Measurements from ENCODE around the gene KCNJ15. TPM values are rescaled to one million over a fixed set of nuclear protein-coding genes. Genes with fewer than 3 reads are reported as not detected.

KCNJ15 gene
- total RNA-seq, 1 donor from 2014 or later, result 2.1 TPM

- DNase-seq (ENCODE audit: low read depth) (peak; percentile 86), FAIRE-seq (no peak)
- Histone ChIP-seq H3K36me3 (ENCODE audit: control insufficient read depth, insufficient read depth, low read length) (peaks cover 7% of the 10 kb centered on the region), H3K27me3 (ENCODE audit: control insufficient read depth, insufficient read depth, low read length) (no peaks in the 10 kb centered on the region), H3K4me3 (ENCODE audit: low read depth, low read length) (no peak overlapping the region)
- TF ChIP-seq CTCF (IDR thresholded peaks at IDR 0.05; ENCODE audit: insufficient read depth, low read length, severe bottlenecking), result no peak
Measured at GRCh38 chr21:38303300-38303699, 46.5 kb downstream of the KCNJ15 start.

GRCh38 chr21:38306433-38307141 is 49.8 kb downstream of the KCNJ15 start:
- Histone ChIP-seq H3K36me3 (ENCODE audit: control insufficient read depth, insufficient read depth, low read length) (no peaks in the 10 kb centered on the region), H3K4me3 (ENCODE audit: low read depth, low read length) (no peak overlapping the region), H3K27me3 (ENCODE audit: control insufficient read depth, insufficient read depth, low read length) (no peaks in the 10 kb centered on the region)
- peak; percentile 89 for DNase-seq (ENCODE audit: low read depth)
- TF ChIP-seq CTCF (IDR thresholded peaks at IDR 0.05; ENCODE audit: insufficient read depth, low read length, severe bottlenecking), result no peak
- no peak for FAIRE-seq

- H3K27me3 ChIP-seq (ENCODE audit: control insufficient read depth, insufficient read depth, low read length), result no peaks in the 10 kb centered on the region
- no peak for TF ChIP-seq CTCF (IDR thresholded peaks at IDR 0.05; ENCODE audit: insufficient read depth, low read length, severe bottlenecking)
- FAIRE-seq, result no peak
- H3K36me3 ChIP-seq (ENCODE audit: control insufficient read depth, insufficient read depth, low read length), result no peaks in the 10 kb centered on the region
- H3K4me3 ChIP-seq (ENCODE audit: low read depth, low read length), result no peak overlapping the region
- DNase-seq (ENCODE audit: low read depth), result no peak
Measured at GRCh38 chr21:38307771-38308531, 51.2 kb downstream of the KCNJ15 start.

- no peak overlapping the region for H3K4me3 ChIP-seq (ENCODE audit: low read depth, low read length)
- no peaks in the 10 kb centered on the region for H3K36me3 ChIP-seq (ENCODE audit: control insufficient read depth, insufficient read depth, low read length)
- DNase-seq (ENCODE audit: low read depth), result no peak
- no peaks in the 10 kb centered on the region for H3K27me3 ChIP-seq (ENCODE audit: control insufficient read depth, insufficient read depth, low read length)
- no peak for TF ChIP-seq CTCF (IDR thresholded peaks at IDR 0.05; ENCODE audit: insufficient read depth, low read length, severe bottlenecking)
- FAIRE-seq, result no peak
Measured at GRCh38 chr21:38308532-38309119, 51.8 kb downstream of the KCNJ15 start.

GRCh38 chr21:38310646-38311485 is 54.1 kb downstream of the KCNJ15 start:
- TF ChIP-seq CTCF (IDR thresholded peaks at IDR 0.05; ENCODE audit: insufficient read depth, low read length, severe bottlenecking), result no peak
- Histone ChIP-seq H3K4me3 (ENCODE audit: low read depth, low read length) (no peak overlapping the region), H3K27me3 (ENCODE audit: control insufficient read depth, insufficient read depth, low read length) (no peaks in the 10 kb centered on the region), H3K36me3 (ENCODE audit: control insufficient read depth, insufficient read depth, low read length) (no peaks in the 10 kb centered on the region)
- DNase-seq (ENCODE audit: low read depth), result peak; percentile 91
- no peak for FAIRE-seq

Data from bronchial epithelial cell (primary cell).